Activated naive CD4-positive, alpha-beta T cell treated with anti-CD3 and anti-CD28 coated beads, Interleukin-2, amount 50 U/mL, for 72 hours (primary cell): Measurements from ENCODE around the gene RRAS2. TPM values are rescaled to one million over a fixed set of nuclear protein-coding genes. Genes with fewer than 3 reads are reported as not detected.
"Not testable (repeated sequence)": the region's sequence is repeated elsewhere in the genome, so short reads cannot be mapped to it uniquely, and the experiment has no call there.

Source experiments
- ATAC-seq, 2 donors: fragments of 150-1000 bp; cut with Tn5 transposase; 2 replicates each; pipeline ENCODE4 v1.10.0; 2021; ENCODE audit warnings: mild to moderate bottlenecking in 2 of 2, moderate library complexity in 2 of 2
- DNase-seq, 2 donors: peaks; one replicate each; pipeline ENCODE4 v3.0.0; 2021 to 2022; ENCODE audit warnings: low spot score in 2 of 2
- H3K27ac Mint-ChIP-seq, 2 donors: one replicate each; pipeline ENCODE4 v1.8.0; 2022; ENCODE audit warnings: mild to moderate bottlenecking in 2 of 2, mixed read lengths in 2 of 2
- H3K36me3 Mint-ChIP-seq, 2 donors: one replicate each; pipeline ENCODE4 v1.8.0; 2022; ENCODE audit warnings: mixed read lengths in 2 of 2
- H3K9me3 Mint-ChIP-seq, 2 donors: one replicate each; pipeline ENCODE4 v1.8.0; 2022; ENCODE audit warnings: mixed read lengths in 2 of 2
- total RNA-seq, 2 donors: library from RNA; stranded (reverse); gene quantifications; one replicate each; pipeline ENCODE4 v1.2.3, GENCODE V29; 2022

RRAS2 gene
- total RNA-seq, 2 donors from 2014 or later = 32.7 to 56.6 TPM

DNA sequence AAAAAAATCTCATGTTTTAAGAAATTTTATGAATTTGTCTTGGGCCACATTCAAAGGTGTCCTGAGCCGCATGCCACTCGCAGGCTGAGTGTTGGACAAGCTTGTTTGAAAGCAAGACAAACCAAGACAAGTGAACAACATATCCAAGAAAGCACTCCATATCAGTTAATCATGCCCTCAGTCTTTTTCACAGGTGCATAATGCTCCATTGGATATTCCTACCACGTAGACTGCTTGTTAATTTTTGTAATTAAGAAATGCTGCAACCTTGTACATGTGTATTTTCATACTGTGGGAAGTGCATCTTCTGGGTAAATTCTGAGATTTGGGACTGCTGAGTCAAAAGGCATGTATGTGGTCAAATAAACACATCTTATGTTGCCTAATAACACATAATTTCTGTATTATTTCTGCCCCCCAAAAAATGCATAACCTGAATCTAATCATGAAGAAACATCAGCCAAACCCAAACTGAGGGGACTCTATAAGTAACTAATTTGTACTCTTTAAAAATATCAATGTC lies 8.2 kb downstream of the RRAS2 start:
- ATAC-seq = no peak
- Mint-ChIP-seq H3K27ac (no peak overlapping the region), H3K36me3 (peaks cover 14 to 33% of the 10 kb centered on the region in 2 donors), H3K9me3 (peaks cover 0 to 5% of the 10 kb centered on the region in 2 donors)
- DNase-seq = no peak

GRCh38 chr11:14350215-14350614 lies 8.8 kb downstream of the RRAS2 start:
- no peak for DNase-seq
- peaks cover 15 to 39% of the 10 kb centered on the region in 2 donors for H3K36me3 Mint-ChIP-seq
- no peak overlapping the region for H3K27ac Mint-ChIP-seq
- peaks cover 0 to 10% of the 10 kb centered on the region in 2 donors for H3K9me3 Mint-ChIP-seq
- no peak for ATAC-seq

- Mint-ChIP-seq H3K27ac (no peak overlapping the region), H3K36me3 (peaks cover 15 to 57% of the 10 kb centered on the region in 2 donors), H3K9me3 (peaks cover 0 to 16% of the 10 kb centered on the region in 2 donors)
- DNase-seq = no peak
- ATAC-seq = no peak
Measured at GRCh38 chr11:14347991-14348390, 11.0 kb downstream of the RRAS2 start.

GRCh38 chr11:14347494-14347893 lies 11.5 kb downstream of the RRAS2 start:
- no peak overlapping the region for H3K27ac Mint-ChIP-seq
- ATAC-seq (no peak), DNase-seq (no peak)
- H3K36me3 Mint-ChIP-seq = peaks cover 15 to 59% of the 10 kb centered on the region in 2 donors
- H3K9me3 Mint-ChIP-seq = peaks cover 0 to 16% of the 10 kb centered on the region in 2 donors

GRCh38 chr11:14346303-14346955 lies 12.6 kb downstream of the RRAS2 start:
- Mint-ChIP-seq H3K36me3 (peaks cover 15 to 66% of the 10 kb centered on the region in 2 donors), H3K9me3 (peaks cover 0 to 16% of the 10 kb centered on the region in 2 donors), H3K27ac (no peak overlapping the region)
- ATAC-seq = no peak
- no peak for DNase-seq

DNA sequence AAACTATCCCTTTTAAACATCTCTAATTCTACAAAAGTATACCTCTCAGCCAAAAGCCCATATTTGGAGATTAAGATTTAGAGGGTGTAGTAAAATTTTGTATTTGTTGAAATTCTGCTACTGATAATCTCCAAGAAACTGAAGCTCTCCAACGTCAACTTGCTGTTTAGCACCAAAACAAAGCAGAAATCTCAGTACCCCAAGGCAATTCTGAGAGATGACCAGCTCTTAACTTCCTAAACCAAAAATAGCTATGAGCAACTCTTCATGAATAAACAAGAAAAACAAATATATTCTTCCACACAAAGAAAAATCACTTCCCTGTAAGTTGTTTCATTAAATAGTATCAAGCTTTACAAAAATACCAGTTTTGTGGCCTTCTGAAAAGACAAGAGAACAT lies 13.3 kb downstream of the RRAS2 start:
- H3K27ac Mint-ChIP-seq = peak overlapping the region in 1 of 2 donors; percentile 2
- ATAC-seq (no peak), DNase-seq (no peak)
- peaks cover 15 to 71% of the 10 kb centered on the region in 2 donors for H3K36me3 Mint-ChIP-seq
- H3K9me3 Mint-ChIP-seq = peaks cover 0 to 21% of the 10 kb centered on the region in 2 donors

DNA sequence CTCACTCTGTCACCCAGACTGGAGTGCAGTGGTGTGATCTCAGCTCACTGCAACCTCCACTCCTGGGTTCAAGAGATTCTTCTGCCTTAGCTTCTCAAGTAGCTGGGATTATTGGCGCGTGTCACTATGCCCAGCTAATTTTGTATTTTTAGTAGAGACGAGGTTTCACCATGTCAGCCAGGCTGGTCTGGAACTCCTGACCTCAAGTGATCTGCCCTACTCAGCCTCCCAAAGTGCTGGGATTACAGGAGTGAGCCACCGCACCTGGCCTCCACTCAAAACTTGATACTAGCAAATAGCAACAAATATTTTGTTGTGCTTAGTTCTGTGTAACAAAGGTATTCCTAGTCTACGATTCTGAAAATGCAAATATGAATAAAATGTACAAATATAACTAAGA lies 14.0 kb downstream of the RRAS2 start:
- H3K27ac Mint-ChIP-seq = peak overlapping the region in 1 of 2 donors; percentile 24
- ATAC-seq = not testable (repeated sequence)

DNA sequence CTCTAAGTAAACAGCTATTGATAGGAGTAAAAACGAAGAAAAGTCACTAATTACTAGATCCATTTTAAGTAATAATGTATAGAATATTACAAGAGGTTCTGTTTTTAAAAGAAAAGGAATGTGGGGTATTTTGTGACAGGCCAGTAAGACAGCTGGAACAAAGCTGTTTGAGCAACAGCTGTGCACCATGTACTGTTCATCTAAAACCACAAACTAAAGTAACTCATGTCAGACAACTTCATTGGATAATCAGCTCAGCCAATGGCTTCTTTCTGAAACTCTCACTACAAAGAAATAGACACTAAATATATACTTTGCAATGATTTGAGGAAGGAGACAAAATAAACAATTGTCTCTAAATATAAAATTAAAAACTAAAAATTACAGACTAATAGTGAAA lies 16.1 kb downstream of the RRAS2 start:
- Mint-ChIP-seq H3K36me3 (peaks cover 6 to 56% of the 10 kb centered on the region in 2 donors), H3K9me3 (peaks cover 0 to 22% of the 10 kb centered on the region in 2 donors), H3K27ac (no peak overlapping the region)
- DNase-seq (no peak), ATAC-seq (peak in 1 of 2 donors; percentile 46)

More for the DNA sequence above, 14.0 kb downstream of the RRAS2 start:
- DNase-seq = not testable (repeated sequence)
- H3K36me3 Mint-ChIP-seq = peaks cover 13 to 68% of the 10 kb centered on the region in 2 donors
- H3K9me3 Mint-ChIP-seq = peaks cover 0 to 22% of the 10 kb centered on the region in 2 donors

DNA sequence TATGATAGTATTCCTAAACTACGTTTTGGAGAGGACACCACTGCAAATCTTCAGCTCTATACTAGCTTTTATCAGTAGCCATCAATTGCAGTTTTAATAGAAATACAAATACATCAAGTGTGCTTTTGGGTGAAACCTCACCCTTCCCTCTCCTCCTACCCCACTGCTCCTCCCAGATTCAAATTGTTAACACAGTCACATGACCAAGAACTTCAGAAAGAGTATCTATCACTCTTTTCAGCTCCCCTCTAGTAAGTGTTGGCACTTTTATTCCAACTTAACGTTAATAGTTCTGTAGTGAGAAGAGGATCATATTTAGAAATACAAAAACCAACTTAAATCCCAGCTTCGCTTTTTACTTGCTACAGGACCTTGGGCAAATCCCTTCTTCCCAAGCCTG lies 17.0 kb downstream of the RRAS2 start:
- H3K36me3 Mint-ChIP-seq = peaks cover 6 to 55% of the 10 kb centered on the region in 2 donors
- DNase-seq = no peak
- no peak for ATAC-seq
- peaks cover 0 to 26% of the 10 kb centered on the region in 2 donors for H3K9me3 Mint-ChIP-seq
- no peak overlapping the region for H3K27ac Mint-ChIP-seq

DNA sequence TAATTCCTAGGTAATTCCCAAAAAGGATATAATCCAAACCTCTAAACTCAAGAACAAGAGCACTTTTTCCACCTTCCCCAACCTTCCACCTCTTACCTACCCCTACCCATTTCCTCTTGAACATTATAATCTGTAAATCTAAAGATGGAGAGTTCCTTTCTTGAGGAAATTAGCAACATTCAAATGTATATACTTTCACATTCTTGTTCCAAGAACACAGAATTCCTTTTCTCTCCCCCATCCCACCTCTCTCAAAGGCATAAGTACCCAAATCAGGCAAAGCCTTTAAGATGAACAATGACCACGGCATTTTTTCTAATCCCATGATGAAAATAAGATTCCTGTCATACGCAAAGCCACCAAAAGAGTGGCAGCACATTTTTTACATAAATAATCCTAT lies 18.3 kb downstream of the RRAS2 start:
- Mint-ChIP-seq H3K9me3 (peaks cover 5 to 30% of the 10 kb centered on the region in 2 donors), H3K36me3 (peaks cover 6 to 58% of the 10 kb centered on the region in 2 donors), H3K27ac (no peak overlapping the region)
- ATAC-seq (no peak), DNase-seq (no peak)

DNA sequence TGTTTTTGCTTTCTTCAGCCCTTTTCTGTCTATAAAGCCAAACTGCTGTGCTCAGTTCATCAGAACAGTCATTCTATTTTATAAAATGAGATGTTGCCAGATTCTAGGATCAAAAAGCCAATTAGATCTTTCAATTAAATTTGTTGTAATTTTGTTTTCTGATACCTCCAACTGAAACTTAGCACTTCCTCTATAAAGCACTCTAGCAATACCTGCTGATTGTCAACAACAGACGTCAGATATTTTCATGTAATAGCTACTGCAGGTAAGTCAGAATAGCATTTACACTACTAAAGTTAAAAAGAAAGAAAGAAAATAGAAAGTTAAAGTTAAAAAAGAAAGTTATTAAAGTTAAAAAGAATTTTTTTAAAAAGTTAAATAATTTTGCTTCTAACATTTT lies 19.6 kb downstream of the RRAS2 start:
- peaks cover 15 to 58% of the 10 kb centered on the region in 2 donors for H3K36me3 Mint-ChIP-seq
- ATAC-seq (no peak), DNase-seq (no peak)
- peaks cover 5 to 33% of the 10 kb centered on the region in 2 donors for H3K9me3 Mint-ChIP-seq
- H3K27ac Mint-ChIP-seq = no peak overlapping the region

DNA sequence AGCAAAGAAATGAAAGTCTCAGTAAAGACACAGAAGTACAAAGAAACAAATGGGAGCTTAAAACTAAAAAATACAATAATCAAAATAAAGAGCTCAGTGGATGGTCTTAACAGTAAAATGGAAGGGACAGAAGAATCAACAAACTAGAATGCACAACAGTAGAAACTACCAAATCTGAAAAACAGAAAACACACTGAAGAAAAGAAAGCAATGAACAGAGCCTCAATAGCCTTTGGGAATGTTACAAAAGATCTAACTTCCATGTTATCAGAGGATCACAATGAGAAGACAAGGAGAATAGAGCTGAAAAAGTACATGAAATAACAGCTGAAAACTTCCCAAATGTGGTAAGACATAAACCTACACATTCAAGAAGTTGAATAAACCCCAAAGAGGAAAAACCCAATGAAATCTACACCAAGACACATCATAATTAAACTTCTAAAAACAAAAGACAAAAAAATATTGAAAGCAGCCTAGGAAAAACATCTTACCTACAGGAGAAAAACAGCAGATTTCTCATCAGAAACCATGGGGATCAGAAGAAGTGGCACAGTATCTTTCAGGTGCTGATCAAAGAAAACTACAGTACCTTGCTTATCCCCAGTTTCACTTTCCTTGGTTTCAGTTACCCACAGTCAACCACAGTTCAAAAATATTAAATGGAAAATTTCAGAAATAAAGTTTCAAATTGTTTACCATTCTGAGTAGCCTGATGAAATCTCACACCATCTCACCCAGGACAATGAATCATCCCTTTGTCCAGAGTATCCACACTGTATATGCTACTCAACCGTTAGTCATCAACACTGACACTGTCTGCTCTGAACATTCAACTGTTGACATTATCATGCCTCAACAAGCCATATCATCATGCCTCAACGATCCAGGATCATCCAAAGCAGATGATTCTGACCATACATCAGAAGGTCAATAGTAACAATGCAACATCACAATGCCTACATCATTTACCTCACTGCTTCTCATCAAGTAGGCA lies 22.2 kb downstream of the RRAS2 start:
- Mint-ChIP-seq H3K9me3 (peaks cover 5 to 31% of the 10 kb centered on the region in 2 donors), H3K27ac (peak overlapping the region; percentile 63 to 91), H3K36me3 (peaks cover 15 to 42% of the 10 kb centered on the region in 2 donors)
- ATAC-seq (peak; percentile 96 to 99), DNase-seq (peak in 1 of 2 donors; percentile 10)

DNA sequence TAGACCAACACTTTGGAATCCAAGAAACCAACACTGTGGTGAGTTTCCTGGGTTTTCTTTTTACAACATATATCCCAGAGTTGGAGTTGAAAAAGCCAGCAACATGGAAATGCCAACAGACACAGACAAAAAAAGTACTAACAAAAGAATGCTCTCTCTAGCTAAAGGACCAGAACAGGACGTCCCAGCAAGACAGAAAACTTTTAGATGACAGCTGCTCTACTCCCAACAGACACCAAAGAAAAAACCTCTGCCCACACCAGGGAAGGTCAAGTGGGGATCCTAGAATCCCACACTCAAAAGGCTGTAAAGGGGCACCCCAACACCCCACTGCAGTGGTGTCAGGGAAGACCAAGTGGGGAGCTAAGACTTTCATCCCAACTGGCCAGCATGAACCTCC lies 23.3 kb downstream of the RRAS2 start:
- peaks cover 5 to 26% of the 10 kb centered on the region in 2 donors for H3K9me3 Mint-ChIP-seq
- no peak for DNase-seq
- H3K27ac Mint-ChIP-seq = peak overlapping the region; percentile 51 to 91
- H3K36me3 Mint-ChIP-seq = peaks cover 15 to 35% of the 10 kb centered on the region in 2 donors
- ATAC-seq = no peak

GRCh38 chr11:14334893-14335292 lies 24.1 kb downstream of the RRAS2 start:
- ATAC-seq (no peak), DNase-seq (no peak)
- Mint-ChIP-seq H3K27ac (peak overlapping the region in 1 of 2 donors; percentile 91), H3K36me3 (peaks cover 15 to 31% of the 10 kb centered on the region in 2 donors), H3K9me3 (peaks cover 5 to 25% of the 10 kb centered on the region in 2 donors)

DNA sequence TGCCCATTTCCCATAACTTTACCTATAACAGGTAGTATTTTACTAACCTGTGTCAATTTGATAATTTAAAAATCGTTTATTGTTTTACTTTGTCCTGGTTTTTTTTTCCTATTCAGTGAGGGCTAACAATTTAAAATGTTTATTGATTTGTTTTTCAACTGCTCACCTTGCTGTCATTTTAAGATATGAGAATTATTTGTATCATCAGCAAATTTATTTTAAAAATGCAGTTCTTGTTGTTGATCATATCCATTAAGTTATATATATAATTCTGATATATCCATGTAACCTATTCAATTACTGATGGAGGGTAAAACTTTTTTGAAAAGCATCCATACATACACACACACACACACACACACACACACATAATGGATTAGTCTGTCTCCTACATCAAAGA lies 24.8 kb downstream of the RRAS2 start:
- ATAC-seq (no peak), DNase-seq (no peak)
- H3K9me3 Mint-ChIP-seq = peaks cover 5 to 25% of the 10 kb centered on the region in 2 donors
- peaks cover 15 to 31% of the 10 kb centered on the region in 2 donors for H3K36me3 Mint-ChIP-seq
- H3K27ac Mint-ChIP-seq = no peak overlapping the region

DNA sequence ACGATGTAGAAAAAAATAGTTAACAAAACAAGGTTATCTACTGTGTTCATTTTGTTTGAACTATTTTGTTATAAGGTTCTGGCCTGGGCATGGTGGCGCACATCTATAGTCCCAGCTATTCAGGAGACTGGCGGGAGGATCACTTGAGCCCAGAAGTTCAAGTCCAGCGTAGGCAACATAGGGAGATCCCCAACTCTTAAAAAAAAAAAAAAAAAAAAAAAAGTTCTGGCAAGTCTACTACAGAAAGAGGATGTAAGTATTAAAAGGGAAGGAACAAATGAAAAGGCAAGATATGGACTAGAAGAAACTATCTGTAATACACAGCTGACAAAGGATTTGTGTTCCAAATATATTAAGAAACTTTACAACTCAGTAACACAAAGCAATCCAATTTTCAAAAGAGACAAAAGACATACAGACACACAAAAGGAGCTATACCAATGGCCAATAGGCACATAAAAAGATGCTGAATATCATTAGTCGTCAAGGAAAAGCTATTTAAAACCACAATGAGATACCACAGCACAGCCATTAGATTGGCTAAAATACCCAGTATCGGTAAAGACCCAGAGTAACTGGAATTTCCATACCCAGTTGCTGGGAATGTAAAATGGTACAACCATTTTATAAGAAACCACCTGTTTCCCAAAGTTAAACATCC lies 27.4 kb downstream of the RRAS2 start:
- Mint-ChIP-seq H3K36me3 (peaks cover 15 to 29% of the 10 kb centered on the region in 2 donors), H3K9me3 (peaks cover 5 to 19% of the 10 kb centered on the region in 2 donors), H3K27ac (no peak overlapping the region)
- ATAC-seq = no peak
- no peak for DNase-seq
